OCI-LY7 (cell line): ENCODE data around the gene FASTK. TPM values are rescaled to one million over a fixed set of nuclear protein-coding genes. Genes with fewer than 3 reads are reported as not detected.

ENCODE experiments used
- BruUV-seq: library from RNA; stranded (reverse); fragments of 400-500 nt; replicated peaks from 2 replicates; lab custom pipeline; 2021; lab: Mats Ljungman, UMichigan
- CTCF ChIA-PET: fragments of 300-600 bp; sonication (Branson Sonifier 250); formaldehyde crosslinking; loops from one replicate; lab custom pipeline; 2022; ENCODE audit warnings: antibody characterized with exemption; ENCODE audit not compliant: unreplicated experiment; lab: Charles Lee
- POLR2A ChIA-PET: fragments of 300-600 bp; sonication (Branson Sonifier 250); formaldehyde crosslinking; loops from one replicate; lab custom pipeline; 2022; ENCODE audit warnings: antibody characterized with exemption; lab: Charles Lee
- DNase-seq: peaks from one replicate; pipeline ENCODE4 v3.0.0-alpha.2; 2015; ENCODE audit warnings: low spot score
- H2AFZ ChIP-seq: fragments of 200-600 bp; sonication (generic), shearing (Covaris generic); 2 replicates; pipeline ENCODE4 v1.6.1; 2014; ENCODE audit warnings: mild to moderate bottlenecking, antibody characterized with exemption, low read length, moderate library complexity
- H3K27ac ChIP-seq: fragments of 200-600 bp; sonication (generic); 2 replicates; pipeline ENCODE4 v1.5.1; 2014; ENCODE audit warnings: mixed run types, low read depth, mild to moderate bottlenecking, moderate library complexity, low read length, inconsistent platforms; ENCODE audit not compliant: poor library complexity, severe bottlenecking
- H3K36me3 ChIP-seq: fragments of 200-600 bp; sonication (generic); 2 replicates; pipeline ENCODE4 v1.6.1; 2014; ENCODE audit warnings: mild to moderate bottlenecking, antibody characterized with exemption, low read length, moderate library complexity, mixed read lengths; ENCODE audit not compliant: insufficient read depth
- H3K4me1 ChIP-seq: fragments of 200-600 bp; sonication (generic); 2 replicates; pipeline ENCODE4 v1.5.1; 2014; ENCODE audit warnings: mild to moderate bottlenecking, low read length; ENCODE audit not compliant: insufficient read depth, poor library complexity, severe bottlenecking
- H3K4me2 ChIP-seq: fragments of 200-600 bp; sonication (generic); 2 replicates; pipeline ENCODE4 v1.6.1; 2014; ENCODE audit warnings: mild to moderate bottlenecking, low read length
- H3K4me3 ChIP-seq: fragments of 200-600 bp; sonication (generic); 2 replicates; pipeline ENCODE4 v1.5.1; 2014; ENCODE audit warnings: mild to moderate bottlenecking, low read depth, low read length; ENCODE audit not compliant: poor library complexity, severe bottlenecking
- H3K79me2 ChIP-seq: fragments of 200-600 bp; sonication (generic); 2 replicates; pipeline ENCODE4 v1.6.1; 2016; ENCODE audit warnings: low read depth, mild to moderate bottlenecking, low read length, moderate library complexity, mixed read lengths; ENCODE audit not compliant: insufficient read depth
- H3K9me2 ChIP-seq: fragments of 200-600 bp; sonication (generic); 2 replicates; pipeline ENCODE4 v1.6.1; 2016; ENCODE audit warnings: mild to moderate bottlenecking, low read length, mixed read lengths; ENCODE audit not compliant: insufficient read depth
- H3K9me3 ChIP-seq: fragments of 200-600 bp; sonication (generic); 2 replicates; pipeline ENCODE4 v1.6.1; 2014; ENCODE audit warnings: mild to moderate bottlenecking, mixed run types, low read length, mixed read lengths
- H4K20me1 ChIP-seq: fragments of 200-600 bp; sonication (generic); 2 replicates; pipeline ENCODE4 v1.6.1; 2014; ENCODE audit warnings: mild to moderate bottlenecking, antibody characterized with exemption, low read length, moderate library complexity, mixed read lengths; ENCODE audit not compliant: insufficient read depth
- EZH2phosphoT487 ChIP-seq: fragments of 200-600 bp; sonication (generic); IDR thresholded peaks from 2 replicates; pipeline ENCODE4 v1.6.1; 2018; ENCODE audit warnings: low read depth, borderline replicate concordance, mild to moderate bottlenecking, mixed run types, antibody characterized with exemption, low read length, moderate library complexity, mixed read lengths
- intact Hi-C: fragments of 100-400 bp; cut with micrococcal nuclease; formaldehyde crosslinking; loops from one replicate; pipeline ENCODE4 v1.10.0; 2022; ENCODE audit not compliant: unreplicated experiment
- total RNA-seq, 2 experiments: library from RNA; depleted of rRNA in 1 of 2; stranded (reverse); fragments of >200 nt in 1 of 2; shearing (Covaris generic) in 1 of 2; gene quantifications; 2 replicates each; pipeline ENCODE4 v1.2.3, GENCODE V29; 2014 to 2022
- TF ChIP-seq, protein P1 (sequence below): fragments of 200-600 bp; sonication (generic); conservative IDR thresholded peaks from 2 replicates; pipeline ENCODE4 v1.5.1; 2014; ENCODE audit warnings: mild to moderate bottlenecking, antibody characterized with exemption, low read length, moderate library complexity, mixed read lengths

FASTK gene
- total RNA-seq, 2 experiments from 2014 or later = 90.5 to 118 TPM

DNA sequence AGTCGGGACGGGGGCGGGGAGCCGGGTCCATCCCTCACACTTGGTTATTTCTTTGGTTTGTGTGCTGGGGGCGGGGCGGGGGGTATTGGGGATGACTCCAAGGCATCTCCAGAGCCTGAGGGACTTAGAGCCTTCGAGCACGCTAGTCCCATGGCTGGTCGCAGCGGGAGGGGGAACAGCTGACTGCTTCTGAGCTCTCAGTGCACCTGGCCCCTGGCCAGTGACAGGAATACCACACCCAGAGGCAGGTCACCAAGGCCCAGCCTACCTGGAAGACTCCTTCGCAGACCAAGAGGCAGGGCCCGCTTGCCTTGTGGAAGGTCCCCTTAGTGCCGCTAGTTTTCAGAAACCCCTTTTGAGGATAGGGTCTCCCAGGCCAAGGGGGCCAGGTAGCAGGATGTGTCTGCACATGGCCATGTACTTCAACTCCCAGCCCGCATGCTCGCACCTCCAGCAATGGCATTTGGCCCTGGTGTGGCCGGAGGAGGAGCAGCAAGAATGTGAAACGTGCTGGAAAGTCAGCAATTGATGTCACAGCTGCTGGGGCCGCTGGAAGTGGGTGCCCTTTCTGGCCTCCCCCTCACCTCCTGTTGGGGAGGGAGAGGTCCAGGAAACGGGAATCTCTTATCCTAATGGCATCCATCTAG is 46.0 kb upstream of the FASTK start:
- POLR2A ChIA-PET = no interaction called here
- DNase-seq = no peak

DNA sequence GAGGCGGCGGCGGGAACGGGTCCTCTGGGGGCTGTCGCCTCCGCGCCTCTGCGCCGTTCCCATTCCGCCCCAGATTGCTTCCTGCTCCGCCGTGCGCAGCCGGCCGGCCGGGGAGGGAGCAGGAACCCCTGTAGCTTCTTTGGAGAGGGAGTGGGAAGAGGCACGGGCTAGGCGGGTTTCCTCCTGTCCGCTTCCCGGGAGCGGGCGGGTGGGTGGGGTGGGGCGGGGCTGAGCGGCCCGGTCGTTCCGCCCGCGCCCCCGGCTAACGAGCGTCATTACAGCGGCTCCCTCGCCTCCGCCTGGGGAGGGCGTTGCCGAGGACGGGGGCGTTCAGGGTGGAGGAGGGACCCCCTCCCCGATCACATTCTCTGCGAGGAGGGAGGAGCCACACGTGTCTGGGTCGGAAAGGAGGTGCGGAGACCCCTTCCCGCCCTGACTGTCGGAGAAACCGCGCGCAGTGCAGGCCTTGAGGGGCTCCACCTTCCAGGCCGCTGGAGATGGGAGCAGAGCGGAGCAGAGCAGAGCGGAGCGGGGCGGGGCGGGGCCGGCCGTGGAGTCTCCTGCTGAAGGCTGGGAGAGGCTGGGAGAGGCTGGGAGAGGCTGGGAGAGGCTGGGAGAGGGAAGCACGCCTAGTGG is 45.4 kb upstream of the FASTK start:
- TF ChIP-seq, protein P1, sequence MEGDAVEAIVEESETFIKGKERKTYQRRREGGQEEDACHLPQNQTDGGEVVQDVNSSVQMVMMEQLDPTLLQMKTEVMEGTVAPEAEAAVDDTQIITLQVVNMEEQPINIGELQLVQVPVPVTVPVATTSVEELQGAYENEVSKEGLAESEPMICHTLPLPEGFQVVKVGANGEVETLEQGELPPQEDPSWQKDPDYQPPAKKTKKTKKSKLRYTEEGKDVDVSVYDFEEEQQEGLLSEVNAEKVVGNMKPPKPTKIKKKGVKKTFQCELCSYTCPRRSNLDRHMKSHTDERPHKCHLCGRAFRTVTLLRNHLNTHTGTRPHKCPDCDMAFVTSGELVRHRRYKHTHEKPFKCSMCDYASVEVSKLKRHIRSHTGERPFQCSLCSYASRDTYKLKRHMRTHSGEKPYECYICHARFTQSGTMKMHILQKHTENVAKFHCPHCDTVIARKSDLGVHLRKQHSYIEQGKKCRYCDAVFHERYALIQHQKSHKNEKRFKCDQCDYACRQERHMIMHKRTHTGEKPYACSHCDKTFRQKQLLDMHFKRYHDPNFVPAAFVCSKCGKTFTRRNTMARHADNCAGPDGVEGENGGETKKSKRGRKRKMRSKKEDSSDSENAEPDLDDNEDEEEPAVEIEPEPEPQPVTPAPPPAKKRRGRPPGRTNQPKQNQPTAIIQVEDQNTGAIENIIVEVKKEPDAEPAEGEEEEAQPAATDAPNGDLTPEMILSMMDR = no peak
- TF ChIP-seq EZH2phosphoT487 = no peak
- BruUV-seq = no TSS peak

More for the DNA sequence above, 46.0 kb upstream of the FASTK start:
- TF ChIP-seq, protein P1 = no peak
- no peak for TF ChIP-seq EZH2phosphoT487
- Histone ChIP-seq H3K36me3 (no peaks in the 10 kb centered on the region), H3K79me2 (no peaks in the 10 kb centered on the region), H3K4me1 (no peaks in the 10 kb centered on the region), H3K4me2 (no peak overlapping the region), H3K4me3 (no peak overlapping the region), H4K20me1 (no peaks in the 10 kb centered on the region), H3K9me2 (no peaks in the 10 kb centered on the region), H3K27ac (no peak overlapping the region), H2AFZ (no peak overlapping the region), H3K9me3 (no peaks in the 10 kb centered on the region)
- BruUV-seq = no TSS peak
- intact Hi-C loops = no loop called here
- CTCF ChIA-PET = no interaction called here

DNA sequence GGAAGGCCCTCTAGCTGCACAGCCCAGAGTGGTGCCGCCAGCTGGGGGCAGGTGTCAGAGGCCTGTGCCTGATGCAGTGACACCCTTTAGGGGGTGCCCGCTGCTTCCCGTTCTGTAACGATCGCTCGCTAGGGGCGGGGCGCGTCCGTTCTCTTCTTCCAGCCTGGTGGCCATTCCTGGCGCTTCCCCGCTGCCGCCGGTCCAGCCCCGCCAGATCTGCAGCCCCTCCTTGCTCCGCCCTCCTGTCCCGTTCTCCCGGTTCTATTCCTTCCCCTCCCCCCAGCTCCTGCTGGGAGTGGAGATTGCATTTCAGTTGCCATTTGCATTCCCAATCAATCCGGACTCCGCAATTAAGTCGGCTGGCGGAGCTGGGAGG is 44.8 kb upstream of the FASTK start:
- TF ChIP-seq, protein P1 = no peak
- TF ChIP-seq EZH2phosphoT487 = no peak
- H2AFZ ChIP-seq = no peak overlapping the region
- no peak for DNase-seq
- H3K9me3 ChIP-seq = no peaks in the 10 kb centered on the region
- no peaks in the 10 kb centered on the region for H3K36me3 ChIP-seq
- no peak overlapping the region for H3K4me2 ChIP-seq
- BruUV-seq = no TSS peak
- H3K4me3 ChIP-seq = no peak overlapping the region
- no peaks in the 10 kb centered on the region for H3K79me2 ChIP-seq
- H3K4me1 ChIP-seq = no peaks in the 10 kb centered on the region
- no peaks in the 10 kb centered on the region for H4K20me1 ChIP-seq
- intact Hi-C loops = loop anchor here (2.0 kb wide), 1 partner anchor 39 kb away; no protein-coding TSS in a partner anchor
- no peaks in the 10 kb centered on the region for H3K9me2 ChIP-seq
- H3K27ac ChIP-seq = no peak overlapping the region
- ChIA-PET POLR2A (no interaction called here), CTCF (no interaction called here)

More for the DNA sequence above, 45.4 kb upstream of the FASTK start:
- Histone ChIP-seq H3K9me2 (no peaks in the 10 kb centered on the region), H3K4me3 (no peak overlapping the region), H3K79me2 (no peaks in the 10 kb centered on the region), H3K4me1 (no peaks in the 10 kb centered on the region), H3K4me2 (no peak overlapping the region), H3K36me3 (no peaks in the 10 kb centered on the region), H2AFZ (no peak overlapping the region), H3K27ac (no peak overlapping the region), H4K20me1 (no peaks in the 10 kb centered on the region), H3K9me3 (no peaks in the 10 kb centered on the region)
- ChIA-PET CTCF (no interaction called here), POLR2A (no interaction called here)
- no peak for DNase-seq
- intact Hi-C loops = loop anchor here (2.0 kb wide), 1 partner anchor 39 kb away; no protein-coding TSS in a partner anchor
